Astrocyte (in vitro differentiated cells and primary cell): ENCODE results near the gene DCAF10.

ENCODE experiments used
- EZH2 ChIP-seq: IDR thresholded peaks from 2 replicates; pipeline ENCODE4 v1.6.1; 2012; ENCODE audit warnings: mild to moderate bottlenecking, low read length, inconsistent platforms; ENCODE audit not compliant: insufficient read depth
- TF ChIP-seq, protein P1 (sequence below): IDR thresholded peaks from 2 replicates; pipeline ENCODE4 v1.5.1; 2011; ENCODE audit warnings: low read depth, mild to moderate bottlenecking, inconsistent platforms, low read length, moderate library complexity; ENCODE audit not compliant: insufficient read depth

DNA sequence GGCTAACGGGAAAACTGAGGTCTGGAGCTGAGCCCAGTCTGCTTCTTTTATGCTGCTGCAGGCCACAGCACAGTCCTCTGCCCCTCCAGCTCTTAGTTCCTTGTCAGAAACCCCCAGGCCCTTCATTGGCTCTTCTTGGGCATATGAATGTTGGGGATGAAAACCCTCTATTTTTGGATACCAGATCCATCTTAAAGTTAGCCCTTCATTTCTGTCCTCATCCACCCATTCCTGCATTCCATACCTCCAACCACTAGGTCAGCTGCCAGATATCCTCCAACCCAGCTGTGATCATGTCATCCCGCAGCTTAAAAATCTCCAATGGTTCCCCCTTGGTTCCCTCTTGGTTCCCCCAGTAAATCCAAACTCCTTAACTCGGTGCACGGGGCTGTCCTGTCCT is 105.2 kb downstream of the DCAF10 start:
- TF ChIP-seq, protein P1, sequence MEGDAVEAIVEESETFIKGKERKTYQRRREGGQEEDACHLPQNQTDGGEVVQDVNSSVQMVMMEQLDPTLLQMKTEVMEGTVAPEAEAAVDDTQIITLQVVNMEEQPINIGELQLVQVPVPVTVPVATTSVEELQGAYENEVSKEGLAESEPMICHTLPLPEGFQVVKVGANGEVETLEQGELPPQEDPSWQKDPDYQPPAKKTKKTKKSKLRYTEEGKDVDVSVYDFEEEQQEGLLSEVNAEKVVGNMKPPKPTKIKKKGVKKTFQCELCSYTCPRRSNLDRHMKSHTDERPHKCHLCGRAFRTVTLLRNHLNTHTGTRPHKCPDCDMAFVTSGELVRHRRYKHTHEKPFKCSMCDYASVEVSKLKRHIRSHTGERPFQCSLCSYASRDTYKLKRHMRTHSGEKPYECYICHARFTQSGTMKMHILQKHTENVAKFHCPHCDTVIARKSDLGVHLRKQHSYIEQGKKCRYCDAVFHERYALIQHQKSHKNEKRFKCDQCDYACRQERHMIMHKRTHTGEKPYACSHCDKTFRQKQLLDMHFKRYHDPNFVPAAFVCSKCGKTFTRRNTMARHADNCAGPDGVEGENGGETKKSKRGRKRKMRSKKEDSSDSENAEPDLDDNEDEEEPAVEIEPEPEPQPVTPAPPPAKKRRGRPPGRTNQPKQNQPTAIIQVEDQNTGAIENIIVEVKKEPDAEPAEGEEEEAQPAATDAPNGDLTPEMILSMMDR: no peak
- TF ChIP-seq EZH2: no peak
